Measurements from ENCODE around the gene PRDM16. TPM values are rescaled to one million over a fixed set of nuclear protein-coding genes. Genes with fewer than 3 reads are reported as not detected.
A peak's percentile ranks its signal among the peaks of the same experiment; 100 is the strongest.
"Not testable (repeated sequence)": the region's sequence is repeated elsewhere in the genome, so short reads cannot be mapped to it uniquely, and the experiment has no call there.

Gene PRDM16
- total RNA-seq, 1 experiment from 2014 or later, result 0.17 TPM

DNA sequence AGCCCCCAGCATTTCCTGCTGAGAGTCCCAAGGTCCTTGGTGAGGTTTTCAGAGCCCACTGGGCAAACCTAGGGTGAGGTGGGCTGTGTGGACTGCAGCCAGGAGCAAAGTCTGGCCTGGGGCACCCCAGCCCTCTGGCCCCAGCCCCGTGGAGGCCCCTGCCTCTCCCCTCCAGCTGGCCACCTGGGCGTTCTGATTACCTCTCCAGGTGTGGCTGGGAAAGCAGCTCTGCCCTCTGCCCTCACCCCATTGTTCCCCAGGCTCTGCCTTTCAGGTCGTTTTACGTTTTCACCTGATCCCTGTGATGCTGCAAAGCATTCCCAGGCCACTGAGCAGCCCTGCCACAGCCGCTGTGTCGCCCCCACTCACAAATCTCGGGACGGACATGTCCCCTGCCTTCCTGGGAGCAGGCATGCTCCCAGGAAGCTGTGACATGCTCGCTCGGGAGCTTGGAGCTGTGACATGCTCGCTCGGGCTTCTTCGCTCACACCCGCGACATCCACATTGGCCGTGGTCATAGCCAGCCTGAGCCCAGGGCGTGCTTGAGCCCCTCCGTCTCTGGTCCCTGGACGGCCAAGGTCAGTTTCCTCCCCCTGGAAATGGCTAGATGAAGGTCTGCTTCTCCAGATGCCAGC lies 216.2 kb downstream of the PRDM16 start:
- H3K4me1 ChIP-seq (ENCODE audit: insufficient read depth, low read length), result no peaks in the 10 kb centered on the region
- WGBS (ENCODE audit: extremely low coverage, insufficient read length, low lambda C conversion rate), result no CpG with 5 or more reads among the region's 19 CpGs
- no peak overlapping the region for H2BK15ac ChIP-seq (ENCODE audit: low read depth, low read length)
- H3K4me2 ChIP-seq (ENCODE audit: insufficient read depth, insufficient read length, low read length), result no peak overlapping the region
- H3K9me3 Mint-ChIP-seq, result no peaks in the 10 kb centered on the region
- no peak overlapping the region for H2AFZ ChIP-seq (ENCODE audit: low read length)
- H3K27ac ChIP-seq (ENCODE audit: insufficient read length, low read depth, low read length), result no peak overlapping the region
- H4K8ac ChIP-seq (replicated peaks; ENCODE audit: insufficient read length, low read depth, low read length), result no peak overlapping the region
- H3K4ac ChIP-seq (ENCODE audit: low read depth, low read length), result no peak overlapping the region
- no peak overlapping the region for H2BK5ac ChIP-seq (ENCODE audit: insufficient read length, low read length)
- no peak overlapping the region for H2AK5ac ChIP-seq (ENCODE audit: insufficient read length, low read length)
- no peaks in the 10 kb centered on the region for H3K79me2 ChIP-seq (ENCODE audit: insufficient read depth, low read length)
- DNase-seq, result no peak
- H3K4me1 Mint-ChIP-seq, result peaks cover 12 to 25% of the 10 kb centered on the region in 2 experiments
- H2BK20ac ChIP-seq (ENCODE audit: low read depth, low read length, poor library complexity, severe bottlenecking), result no peak overlapping the region
- H3K36me3 Mint-ChIP-seq (ENCODE audit: insufficient read depth in 1 of 3, low read depth in 3 of 3), result no peaks in the 10 kb centered on the region
- H3K23ac ChIP-seq (ENCODE audit: insufficient read length, low read depth, low read length), result no peak overlapping the region
- no peak overlapping the region; a peak in 1 of 7 replicates for H3K27ac Mint-ChIP-seq
- no peaks in the 10 kb centered on the region for H4K20me1 ChIP-seq (ENCODE audit: control insufficient read depth, insufficient read depth, insufficient read length)
- H3K4me3 Mint-ChIP-seq, result no peak overlapping the region
- no peak overlapping the region for H3K18ac ChIP-seq (ENCODE audit: insufficient read length, low read depth, low read length)
- no peak overlapping the region for H2BK120ac ChIP-seq (ENCODE audit: low read depth, low read length, poor library complexity, severe bottlenecking)
- H3K9me3 ChIP-seq (ENCODE audit: control insufficient read depth, low read depth, low read length), result no peaks in the 10 kb centered on the region
- H3K27me3 ChIP-seq (ENCODE audit: insufficient read depth, low read length), result no peaks in the 10 kb centered on the region
- no peak overlapping the region for H3K56ac ChIP-seq (ENCODE audit: insufficient read length, low read depth, low read length)
- H3T11ph ChIP-seq (ENCODE audit: low read length), result no peak overlapping the region
- no peaks in the 10 kb centered on the region for H3K79me1 ChIP-seq (ENCODE audit: insufficient read depth, low read depth, low read length, poor library complexity, severe bottlenecking)
- no peak for TF ChIP-seq CTCF (conservative IDR thresholded peaks at IDR 0.05)
- H3K27me3 Mint-ChIP-seq (ENCODE audit: low read depth), result no peaks in the 10 kb centered on the region; the same call in 1 of the 2 replicates
- no peak overlapping the region for H4K5ac ChIP-seq (ENCODE audit: insufficient read length, low read depth, low read length)
- peak overlapping the region; percentile 45; the same call in 1 of the 2 replicates for H3K14ac ChIP-seq (ENCODE audit: insufficient read depth, low read length)
- H4K91ac ChIP-seq (ENCODE audit: insufficient read length, low read depth, low read length), result no peak overlapping the region
- H3K9ac ChIP-seq (ENCODE audit: extremely low read depth, insufficient read length, low read length), result no peak overlapping the region
- no peaks in the 10 kb centered on the region for H3K23me2 ChIP-seq (ENCODE audit: insufficient read length, low read depth, low read length, poor library complexity, severe bottlenecking)
- H2BK12ac ChIP-seq (ENCODE audit: insufficient read length, low read depth, low read length), result no peak overlapping the region

DNA sequence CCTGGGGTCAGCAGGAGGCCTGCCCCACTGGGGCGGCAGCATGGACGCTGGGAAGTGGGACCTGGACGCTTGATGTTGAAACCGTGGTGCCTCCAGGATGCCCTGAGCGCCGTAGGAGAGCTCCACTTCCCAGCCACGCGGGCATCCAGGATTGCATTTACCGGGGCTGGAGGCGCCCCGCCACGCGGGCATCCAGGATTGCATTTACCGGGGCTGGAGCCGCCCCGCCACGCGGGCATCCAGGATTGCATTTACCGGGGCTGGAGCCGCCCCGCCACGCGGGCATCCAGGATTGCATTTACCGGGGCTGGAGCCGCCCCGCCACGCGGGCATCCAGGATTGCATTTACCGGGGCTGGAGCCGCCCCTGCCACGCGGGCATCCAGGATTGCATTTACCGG lies 218.1 kb downstream of the PRDM16 start:
- H3K9me3 Mint-ChIP-seq, result not testable (repeated sequence)

More for the DNA sequence above, 218.1 kb downstream of the PRDM16 start:
- not testable (repeated sequence) for H3K4me2 ChIP-seq (ENCODE audit: insufficient read depth, insufficient read length, low read length); H3K4ac ChIP-seq (ENCODE audit: low read depth, low read length); H3K27ac Mint-ChIP-seq; H4K91ac ChIP-seq (ENCODE audit: insufficient read length, low read depth, low read length); H3K23me2 ChIP-seq (ENCODE audit: insufficient read length, low read depth, low read length, poor library complexity, severe bottlenecking); H3K4me1 ChIP-seq (ENCODE audit: insufficient read depth, low read length); H3K56ac ChIP-seq (ENCODE audit: insufficient read length, low read depth, low read length); H3K9ac ChIP-seq (ENCODE audit: extremely low read depth, insufficient read length, low read length); H3K79me2 ChIP-seq (ENCODE audit: insufficient read depth, low read length); H2BK5ac ChIP-seq (ENCODE audit: insufficient read length, low read length); H2BK20ac ChIP-seq (ENCODE audit: low read depth, low read length, poor library complexity, severe bottlenecking); H3K27ac ChIP-seq (ENCODE audit: insufficient read length, low read depth, low read length); H4K8ac ChIP-seq (replicated peaks; ENCODE audit: insufficient read length, low read depth, low read length); H4K5ac ChIP-seq (ENCODE audit: insufficient read length, low read depth, low read length); H2AFZ ChIP-seq (ENCODE audit: low read length); H3K79me1 ChIP-seq (ENCODE audit: insufficient read depth, low read depth, low read length, poor library complexity, severe bottlenecking); H3K14ac ChIP-seq (ENCODE audit: insufficient read depth, low read length); DNase-seq; H3K4me3 Mint-ChIP-seq; H3K27me3 ChIP-seq (ENCODE audit: insufficient read depth, low read length); H2BK120ac ChIP-seq (ENCODE audit: low read depth, low read length, poor library complexity, severe bottlenecking); H3K23ac ChIP-seq (ENCODE audit: insufficient read length, low read depth, low read length); H3K18ac ChIP-seq (ENCODE audit: insufficient read length, low read depth, low read length); H2BK12ac ChIP-seq (ENCODE audit: insufficient read length, low read depth, low read length); H4K20me1 ChIP-seq (ENCODE audit: control insufficient read depth, insufficient read depth, insufficient read length); H2AK5ac ChIP-seq (ENCODE audit: insufficient read length, low read length); H3K36me3 Mint-ChIP-seq (ENCODE audit: insufficient read depth in 1 of 3, low read depth in 3 of 3); H2BK15ac ChIP-seq (ENCODE audit: low read depth, low read length); H3T11ph ChIP-seq (ENCODE audit: low read length); H3K9me3 ChIP-seq (ENCODE audit: control insufficient read depth, low read depth, low read length); H3K27me3 Mint-ChIP-seq (ENCODE audit: low read depth)
- no CpG with 5 or more reads among the region's 33 CpGs for WGBS (ENCODE audit: extremely low coverage, insufficient read length, low lambda C conversion rate)
- H3K4me1 Mint-ChIP-seq, result peaks cover 12 to 25% of the 10 kb centered on the region in 2 experiments

Data from H9 (cell line).